ENCODE results near the gene DYRK3.
"Not testable (repeated sequence)": the region's sequence is repeated elsewhere in the genome, so short reads cannot be mapped to it uniquely, and the experiment has no call there.

Gene DYRK3

GRCh38 chr1:206628916-206629315, 6.4 kb upstream of the DYRK3 start:
- in situ Hi-C loops (cut with HindIII; ENCODE audit: low sequenced_read_pairs) = no loop called here

DNA sequence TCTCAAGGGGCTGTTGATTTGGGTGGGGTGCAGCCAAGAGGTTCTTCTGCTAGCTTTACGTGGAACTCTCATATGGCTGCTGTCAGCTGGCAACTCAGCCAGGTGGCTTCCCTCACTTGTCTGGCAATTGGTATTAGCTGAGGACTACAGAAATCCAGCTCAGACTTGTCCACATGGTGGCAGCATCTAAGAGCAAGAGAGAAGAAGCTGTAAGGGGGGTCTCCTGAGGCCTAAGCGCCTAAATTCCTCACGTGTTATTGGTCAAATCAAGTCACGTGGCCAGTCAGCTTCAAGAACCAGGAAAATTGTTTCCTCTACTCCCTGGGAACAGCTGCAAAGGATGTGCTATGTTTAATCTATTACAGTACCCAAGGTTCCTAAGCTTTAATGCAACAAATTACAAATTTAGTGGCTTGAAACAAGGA, 4.2 kb upstream of the DYRK3 start:
- in situ Hi-C loops (cut with HindIII; ENCODE audit: low sequenced_read_pairs) = loop anchor here (5.0 kb wide), 1 partner anchor 351 kb away; no protein-coding TSS in a partner anchor

- in situ Hi-C loops (cut with HindIII; ENCODE audit: low sequenced_read_pairs) = loop anchor here (5.0 kb wide), 1 partner anchor 349 kb away; no protein-coding TSS in a partner anchor
Observed at GRCh38 chr1:206633708-206634121, 1.6 kb upstream of the DYRK3 start.

- in situ Hi-C loops (cut with HindIII; ENCODE audit: low sequenced_read_pairs) = loop anchor here (5.0 kb wide), 1 partner anchor 348 kb away; no protein-coding TSS in a partner anchor
Observed at GRCh38 chr1:206634365-206635079, 814 bp upstream of the DYRK3 start.

DNA sequence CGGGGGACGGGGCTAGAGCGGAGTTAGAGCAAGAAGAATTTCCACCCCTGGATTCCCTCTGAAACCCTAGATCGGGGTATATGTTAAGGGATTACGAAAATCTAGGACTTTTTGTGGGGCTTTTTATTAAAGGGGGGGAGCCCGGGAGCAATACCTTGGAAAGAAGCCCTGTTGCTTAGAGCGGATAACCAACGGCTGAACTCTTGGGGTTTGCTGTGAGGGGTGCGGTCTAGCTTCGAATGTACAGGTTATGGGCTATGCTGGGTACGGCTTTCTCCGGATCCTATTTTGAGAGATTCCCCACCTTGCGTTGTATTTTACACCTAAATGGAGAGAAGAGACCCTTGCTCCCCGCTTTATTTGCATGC, 626 bp downstream of the DYRK3 start:
- in situ Hi-C loops (cut with HindIII; ENCODE audit: low sequenced_read_pairs) = no loop called here

DNA sequence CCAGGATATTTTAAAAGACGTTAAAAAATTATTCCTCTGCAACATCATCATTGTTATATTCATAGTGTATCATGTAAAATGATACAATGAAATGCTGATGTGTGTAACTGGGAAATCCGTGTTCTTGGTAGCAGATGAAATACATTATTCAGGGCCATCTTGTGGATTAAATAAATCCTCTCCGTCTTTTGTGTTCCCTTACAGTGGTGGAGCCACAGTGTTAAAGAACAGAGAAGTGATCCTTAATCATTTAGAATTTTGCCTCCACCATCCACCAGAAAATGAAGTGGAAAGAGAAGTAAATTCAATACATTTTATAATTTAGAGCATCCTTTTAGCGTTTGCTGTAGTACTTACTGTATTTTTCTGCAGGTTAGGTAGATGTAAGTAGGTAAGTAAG, 1.3 kb downstream of the DYRK3 start:
- in situ Hi-C loops (cut with HindIII; ENCODE audit: low sequenced_read_pairs) = no loop called here

DNA sequence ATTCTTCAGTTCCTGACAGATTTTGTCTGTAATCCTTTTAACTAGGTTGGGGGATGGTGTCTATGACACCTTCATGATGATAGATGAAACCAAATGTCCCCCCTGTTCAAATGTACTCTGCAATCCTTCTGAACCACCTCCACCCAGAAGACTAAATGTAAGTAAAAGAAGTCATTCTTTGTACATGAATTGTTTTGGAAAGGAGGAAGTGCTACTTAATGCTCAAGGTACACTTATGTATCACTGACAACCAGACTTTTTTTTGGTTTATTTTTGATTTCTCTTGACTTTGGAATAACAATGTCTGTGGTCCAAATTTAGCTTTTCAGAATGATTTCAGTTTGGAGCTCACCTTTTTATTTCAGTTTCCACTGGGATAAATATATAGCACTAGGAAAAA, 2.3 kb downstream of the DYRK3 start:
- in situ Hi-C loops (cut with HindIII; ENCODE audit: low sequenced_read_pairs) = no loop called here

GRCh38 chr1:206642074-206642473, 6.7 kb downstream of the DYRK3 start:
- in situ Hi-C loops (cut with HindIII; ENCODE audit: low sequenced_read_pairs) = not testable (repeated sequence)

GRCh38 chr1:206643118-206643698, 7.9 kb downstream of the DYRK3 start:
- in situ Hi-C loops (cut with HindIII; ENCODE audit: low sequenced_read_pairs) = no loop called here

GRCh38 chr1:206646504-206646903, 11.2 kb downstream of the DYRK3 start:
- in situ Hi-C loops (cut with HindIII; ENCODE audit: low sequenced_read_pairs) = no loop called here

DNA sequence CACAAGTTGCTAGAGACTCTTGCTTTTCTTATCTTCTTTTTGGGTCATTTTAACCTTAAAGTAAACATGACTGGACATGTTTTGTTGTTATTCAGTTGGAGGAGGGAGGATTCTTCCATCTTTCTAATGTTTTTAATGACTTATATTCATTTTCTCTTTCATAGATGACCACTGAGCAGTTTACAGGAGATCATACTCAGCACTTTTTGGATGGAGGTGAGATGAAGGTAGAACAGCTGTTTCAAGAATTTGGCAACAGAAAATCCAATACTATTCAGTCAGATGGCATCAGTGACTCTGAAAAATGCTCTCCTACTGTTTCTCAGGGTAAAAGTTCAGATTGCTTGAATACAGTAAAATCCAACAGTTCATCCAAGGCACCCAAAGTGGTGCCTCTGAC, 11.9 kb downstream of the DYRK3 start:
- in situ Hi-C loops (cut with HindIII; ENCODE audit: low sequenced_read_pairs) = no loop called here

DNA sequence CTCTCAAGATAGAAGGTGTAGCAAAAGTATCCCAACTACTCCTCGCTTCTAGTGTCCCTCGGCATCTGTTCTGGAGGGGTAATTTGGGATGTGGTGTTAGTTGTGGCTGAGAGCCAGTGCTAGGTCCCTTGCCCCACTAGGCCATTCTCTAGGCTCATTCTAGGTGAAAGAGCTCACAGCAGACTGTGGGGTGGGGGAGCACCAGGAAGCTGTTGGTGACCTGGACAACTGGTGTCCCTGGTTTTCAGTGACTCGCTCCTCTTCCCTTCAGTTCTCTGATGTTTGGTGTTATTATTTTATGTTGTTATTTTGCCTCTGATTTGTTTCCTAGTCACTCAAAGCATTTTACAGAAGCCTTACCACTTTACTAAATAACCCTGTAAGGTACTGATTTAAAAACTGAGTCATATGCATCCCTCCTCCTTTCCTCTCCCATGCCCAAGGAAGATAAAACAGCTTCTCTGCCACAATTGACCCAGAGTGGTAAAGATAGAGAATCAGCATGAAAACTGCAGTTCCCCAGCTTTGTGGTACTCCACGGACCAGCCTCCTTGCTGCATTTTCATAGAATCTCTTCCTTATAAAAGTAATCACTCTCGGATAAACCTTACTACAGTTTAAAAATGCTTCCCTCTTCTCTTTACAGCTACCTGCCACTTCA, 14.1 kb downstream of the DYRK3 start:
- in situ Hi-C loops (cut with HindIII; ENCODE audit: low sequenced_read_pairs) = no loop called here

DNA sequence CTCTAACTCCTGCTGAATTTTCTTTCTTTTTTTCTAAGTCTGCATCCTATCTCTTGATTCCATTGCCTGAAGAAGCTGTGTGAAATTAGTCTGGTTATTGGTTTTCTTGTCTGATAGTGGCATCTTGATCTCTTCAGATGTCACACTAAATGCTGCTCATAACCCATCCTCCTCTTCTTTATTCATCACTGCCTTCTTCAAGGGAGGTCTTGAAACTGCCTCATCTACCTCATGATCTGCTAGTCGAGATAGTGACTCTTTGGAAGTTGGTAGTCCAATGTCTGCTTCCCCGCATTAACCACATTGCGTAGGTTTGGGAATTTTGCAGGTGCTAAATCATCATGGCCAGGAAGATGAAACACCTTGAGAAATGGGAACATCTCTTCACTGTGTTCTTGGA, 15.7 kb downstream of the DYRK3 start:
- in situ Hi-C loops (cut with HindIII; ENCODE audit: low sequenced_read_pairs) = no loop called here

GRCh38 chr1:206651958-206652890, 16.9 kb downstream of the DYRK3 start:
- in situ Hi-C loops (cut with HindIII; ENCODE audit: low sequenced_read_pairs) = no loop called here

GRCh38 chr1:206653715-206654459, 18.6 kb downstream of the DYRK3 start:
- in situ Hi-C loops (cut with HindIII; ENCODE audit: low sequenced_read_pairs) = no loop called here

DNA sequence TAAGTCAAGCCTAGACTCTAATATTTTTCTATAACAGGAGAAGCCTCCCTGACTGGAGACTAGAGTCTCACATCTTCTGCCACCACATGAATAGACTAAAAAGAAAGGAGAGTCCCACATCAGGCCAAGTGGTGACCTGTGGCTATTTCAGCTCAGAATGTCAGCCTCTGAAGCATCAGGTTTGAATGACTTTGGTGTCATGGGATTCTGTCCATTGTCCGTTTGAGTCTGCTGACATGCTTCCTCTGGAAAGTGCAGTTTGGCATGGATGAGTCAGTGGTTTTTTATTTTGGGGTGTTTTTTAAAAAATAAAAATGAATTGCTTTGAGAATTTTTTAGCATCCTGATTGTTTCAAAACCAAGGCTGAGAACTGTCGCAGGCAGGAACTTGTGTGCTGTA, 19.5 kb downstream of the DYRK3 start:
- in situ Hi-C loops (cut with HindIII; ENCODE audit: low sequenced_read_pairs) = no loop called here

- in situ Hi-C loops (cut with HindIII; ENCODE audit: low sequenced_read_pairs) = no loop called here
Observed at GRCh38 chr1:206655471-206655882, 20.1 kb downstream of the DYRK3 start.

DNA sequence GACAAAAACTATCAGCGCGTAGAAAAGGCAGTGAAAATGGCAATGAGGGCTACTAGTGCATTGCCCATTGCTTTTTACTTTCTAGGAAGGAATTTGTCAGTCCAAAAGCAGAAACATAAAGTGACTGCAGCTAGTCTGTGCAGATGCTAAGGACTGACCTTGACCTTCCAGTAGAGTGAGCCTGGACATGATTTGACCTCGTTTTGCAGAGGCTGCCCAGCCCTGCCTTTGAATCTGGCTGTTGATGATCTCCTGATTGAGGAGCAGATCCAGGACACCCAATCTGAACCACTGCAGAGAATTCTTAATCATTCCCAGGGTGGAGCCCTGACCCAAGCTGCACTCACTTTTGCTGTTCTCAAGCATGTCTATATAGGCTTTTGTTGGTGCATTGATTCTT, 21.6 kb downstream of the DYRK3 start:
- in situ Hi-C loops (cut with HindIII; ENCODE audit: low sequenced_read_pairs) = no loop called here

DNA sequence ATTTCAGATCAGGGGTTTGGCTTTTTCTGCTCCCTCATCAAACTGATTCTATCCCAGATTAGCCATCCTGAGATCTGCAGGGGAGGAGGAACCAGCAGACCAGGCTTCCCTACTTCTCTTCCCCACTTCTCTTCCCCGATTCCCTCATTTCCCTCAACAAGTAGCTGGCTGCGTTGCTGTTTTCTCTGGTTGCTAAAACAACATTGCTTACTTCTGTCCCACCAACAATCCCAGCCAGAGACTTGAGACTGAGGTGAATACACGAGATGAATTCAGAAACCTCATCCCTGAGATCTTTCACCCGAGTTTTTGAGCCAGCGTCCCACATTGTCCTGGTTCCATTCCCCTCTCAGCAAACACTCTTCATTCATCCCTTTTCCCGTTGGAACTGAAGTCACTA, 22.4 kb downstream of the DYRK3 start:
- in situ Hi-C loops (cut with HindIII; ENCODE audit: low sequenced_read_pairs) = no loop called here

DNA sequence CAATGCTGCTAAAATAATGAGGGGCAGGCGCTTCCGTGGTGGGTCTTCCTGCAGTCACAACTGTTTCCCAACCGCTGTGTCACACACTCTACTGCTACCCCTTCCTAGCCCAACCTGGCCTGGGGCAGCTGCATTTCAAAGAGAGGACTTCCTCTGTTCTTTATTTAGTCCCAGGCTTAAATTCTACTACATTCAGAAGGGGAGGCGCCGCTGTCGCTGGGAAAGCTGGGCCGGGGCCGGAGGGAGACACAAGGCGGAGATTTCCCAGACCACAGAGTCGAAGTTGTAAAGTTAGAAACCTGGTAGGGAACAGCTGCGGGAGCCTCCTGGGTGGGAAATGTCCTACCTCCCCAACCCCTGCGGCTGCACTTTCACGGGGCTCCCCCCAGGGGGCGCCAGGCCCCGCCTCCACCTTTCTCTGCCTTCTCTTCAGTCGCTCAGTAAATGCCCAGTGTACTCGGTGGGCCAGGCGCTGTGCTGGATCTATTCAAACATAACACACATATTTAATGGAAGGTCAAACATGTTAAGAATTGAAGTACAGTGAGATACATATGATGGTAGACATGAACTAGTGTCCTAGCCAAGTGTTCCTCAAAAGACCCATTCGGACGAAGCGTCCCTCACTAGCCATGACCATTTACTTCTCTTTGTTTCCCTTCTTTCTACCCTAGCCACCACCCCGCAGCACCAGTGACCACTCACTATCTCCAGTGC, 23.1 kb downstream of the DYRK3 start:
- in situ Hi-C loops (cut with HindIII; ENCODE audit: low sequenced_read_pairs) = no loop called here

Data from DLD1 (cell line).